SU-DHL-6 (cell line): ENCODE data around the gene PSMB3.
A peak's percentile ranks its signal among the peaks of the same experiment; 100 is the strongest.

Experiments
- H2AFZ ChIP-seq: fragments of 200-600 bp; sonication (generic); 2 replicates; pipeline ENCODE4 v1.6.1; 2014; ENCODE audit warnings: low read depth, mild to moderate bottlenecking, moderate library complexity, mixed read lengths, antibody characterized with exemption, low read length; ENCODE audit not compliant: severe bottlenecking
- H3F3A ChIP-seq: fragments of 200-600 bp; shearing (Covaris generic); 2 replicates; pipeline ENCODE4 v1.6.0; 2016; ENCODE audit warnings: antibody characterized with exemption, mild to moderate bottlenecking; ENCODE audit not compliant: insufficient read depth
- H3K27ac ChIP-seq: fragments of 200-600 bp; sonication (generic); 2 replicates; pipeline ENCODE4 v1.5.1; 2016; ENCODE audit warnings: low read depth, mild to moderate bottlenecking, low read length, moderate library complexity, mixed read lengths
- H3K27me3 ChIP-seq: fragments of 200-600 bp; sonication (generic), shearing (Covaris generic); 2 replicates; pipeline ENCODE4 v1.6.0; 2014; ENCODE audit warnings: mild to moderate bottlenecking, low read length
- H3K36me3 ChIP-seq: fragments of 200-600 bp; sonication (generic); 2 replicates; pipeline ENCODE4 v1.6.1; 2014; ENCODE audit warnings: mild to moderate bottlenecking, low read length, mixed read lengths
- H3K4me2 ChIP-seq: fragments of 300-600, 200-600 bp; shearing (Covaris generic), sonication (generic); 2 replicates; pipeline ENCODE4 v1.6.0; 2014; ENCODE audit warnings: low read length, low read depth, mild to moderate bottlenecking; ENCODE audit not compliant: poor library complexity, severe bottlenecking
- H3K4me3 ChIP-seq: fragments of 200-600 bp; sonication (generic); 2 replicates; pipeline ENCODE4 v1.5.1; 2014; ENCODE audit warnings: antibody characterized with exemption, low read length, mild to moderate bottlenecking, mixed read lengths; ENCODE audit not compliant: insufficient read depth, poor library complexity, severe bottlenecking
- H3K79me2 ChIP-seq: fragments of 200-600 bp; sonication (generic); 2 replicates; pipeline ENCODE4 v1.6.1; 2014; ENCODE audit warnings: mild to moderate bottlenecking, low read length, moderate library complexity; ENCODE audit not compliant: insufficient read depth
- H3K9ac ChIP-seq: fragments of 200-600 bp; sonication (generic); 2 replicates; pipeline ENCODE4 v1.7.0; 2014; ENCODE audit warnings: mild to moderate bottlenecking, low read length
- H3K9me2 ChIP-seq: fragments of 200-600 bp; sonication (generic); replicated peaks from 2 replicates; pipeline ENCODE4 v1.6.1; 2014; ENCODE audit warnings: low read length; ENCODE audit not compliant: insufficient read depth
- H3K9me3 ChIP-seq: fragments of 200-600 bp; sonication (generic); 2 replicates; pipeline ENCODE4 v1.6.1; 2014; ENCODE audit warnings: low read length, mixed read lengths; ENCODE audit not compliant: insufficient read depth
- H4K20me1 ChIP-seq: fragments of 200-600 bp; sonication (generic); 2 replicates; pipeline ENCODE4 v1.6.1; 2014; ENCODE audit warnings: low read depth, mild to moderate bottlenecking, antibody characterized with exemption, low read length, moderate library complexity, mixed read lengths
- EZH2phosphoT487 ChIP-seq: fragments of 200-600 bp; sonication (generic), shearing (Covaris generic); conservative IDR thresholded peaks from 2 replicates; pipeline ENCODE4 v1.6.1; 2018; ENCODE audit warnings: mild to moderate bottlenecking, antibody characterized with exemption, low read length, moderate library complexity, mixed read lengths
- TF ChIP-seq, protein P1 (sequence below): fragments of 200-600 bp; sonication (generic); IDR thresholded peaks from one replicate; pipeline ENCODE4 v1.5.1; 2017; ENCODE audit warnings: antibody characterized with exemption, mild to moderate bottlenecking, low read length, moderate library complexity; ENCODE audit not compliant: insufficient read depth, poor library complexity, severe bottlenecking

The PSMB3 gene

DNA sequence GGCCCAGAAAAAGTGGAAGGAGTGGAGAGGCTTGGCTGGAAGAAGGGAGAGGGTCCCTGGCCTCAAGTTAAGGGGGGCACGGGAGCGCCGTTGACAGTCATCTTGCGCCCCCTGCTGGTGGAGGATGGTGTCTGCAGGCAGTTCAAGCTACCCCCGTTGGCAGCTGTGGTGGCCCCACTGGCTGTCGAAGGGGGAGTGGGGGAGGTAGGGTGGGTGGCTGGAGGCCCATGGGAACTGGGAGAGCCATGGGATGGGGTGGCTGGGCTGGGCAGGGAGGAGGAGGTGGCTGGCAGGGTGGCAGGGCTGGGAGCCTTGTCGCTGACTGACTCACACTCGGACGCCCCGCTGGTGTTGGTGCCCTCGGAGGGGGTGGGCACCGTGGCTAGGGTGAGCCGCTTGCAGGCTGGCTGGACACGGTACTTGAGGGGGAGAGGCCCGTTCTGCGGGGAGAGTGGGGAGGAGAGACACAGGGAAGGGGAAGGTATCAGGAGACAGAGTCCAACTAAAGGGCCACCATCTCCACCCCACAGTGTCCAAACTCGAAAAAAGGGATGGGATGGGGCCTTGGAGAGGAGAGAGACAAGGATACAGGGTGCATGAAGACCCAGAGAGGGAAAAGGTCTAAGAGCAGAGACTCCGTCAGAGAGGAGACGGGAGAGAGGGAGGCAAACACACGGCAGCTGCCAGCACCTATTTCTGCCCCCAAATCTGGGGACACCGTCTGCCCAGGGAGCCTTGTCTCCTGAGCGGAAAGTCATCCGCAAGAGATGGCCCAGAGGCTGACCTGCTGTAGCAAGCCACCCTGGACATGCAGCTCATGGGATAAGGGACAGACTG, 17.2 kb upstream of the PSMB3 start:
- Histone ChIP-seq H3K9me3 (no peaks in the 10 kb centered on the region), H3K27me3 (no peaks in the 10 kb centered on the region), H3F3A (peaks cover 18% of the 10 kb centered on the region; the same call in 1 of the 2 replicates), H3K9me2 (no peaks in the 10 kb centered on the region), H3K4me2 (no peak overlapping the region), H3K27ac (no peak overlapping the region), H4K20me1 (no peaks in the 10 kb centered on the region), H2AFZ (no peak overlapping the region), H3K79me2 (no peaks in the 10 kb centered on the region), H3K9ac (no peak overlapping the region), H3K36me3 (no peaks in the 10 kb centered on the region), H3K4me3 (no peak overlapping the region)
- TF ChIP-seq, protein P1, sequence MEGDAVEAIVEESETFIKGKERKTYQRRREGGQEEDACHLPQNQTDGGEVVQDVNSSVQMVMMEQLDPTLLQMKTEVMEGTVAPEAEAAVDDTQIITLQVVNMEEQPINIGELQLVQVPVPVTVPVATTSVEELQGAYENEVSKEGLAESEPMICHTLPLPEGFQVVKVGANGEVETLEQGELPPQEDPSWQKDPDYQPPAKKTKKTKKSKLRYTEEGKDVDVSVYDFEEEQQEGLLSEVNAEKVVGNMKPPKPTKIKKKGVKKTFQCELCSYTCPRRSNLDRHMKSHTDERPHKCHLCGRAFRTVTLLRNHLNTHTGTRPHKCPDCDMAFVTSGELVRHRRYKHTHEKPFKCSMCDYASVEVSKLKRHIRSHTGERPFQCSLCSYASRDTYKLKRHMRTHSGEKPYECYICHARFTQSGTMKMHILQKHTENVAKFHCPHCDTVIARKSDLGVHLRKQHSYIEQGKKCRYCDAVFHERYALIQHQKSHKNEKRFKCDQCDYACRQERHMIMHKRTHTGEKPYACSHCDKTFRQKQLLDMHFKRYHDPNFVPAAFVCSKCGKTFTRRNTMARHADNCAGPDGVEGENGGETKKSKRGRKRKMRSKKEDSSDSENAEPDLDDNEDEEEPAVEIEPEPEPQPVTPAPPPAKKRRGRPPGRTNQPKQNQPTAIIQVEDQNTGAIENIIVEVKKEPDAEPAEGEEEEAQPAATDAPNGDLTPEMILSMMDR, result peak; percentile 83
- TF ChIP-seq EZH2phosphoT487, result no peak

DNA sequence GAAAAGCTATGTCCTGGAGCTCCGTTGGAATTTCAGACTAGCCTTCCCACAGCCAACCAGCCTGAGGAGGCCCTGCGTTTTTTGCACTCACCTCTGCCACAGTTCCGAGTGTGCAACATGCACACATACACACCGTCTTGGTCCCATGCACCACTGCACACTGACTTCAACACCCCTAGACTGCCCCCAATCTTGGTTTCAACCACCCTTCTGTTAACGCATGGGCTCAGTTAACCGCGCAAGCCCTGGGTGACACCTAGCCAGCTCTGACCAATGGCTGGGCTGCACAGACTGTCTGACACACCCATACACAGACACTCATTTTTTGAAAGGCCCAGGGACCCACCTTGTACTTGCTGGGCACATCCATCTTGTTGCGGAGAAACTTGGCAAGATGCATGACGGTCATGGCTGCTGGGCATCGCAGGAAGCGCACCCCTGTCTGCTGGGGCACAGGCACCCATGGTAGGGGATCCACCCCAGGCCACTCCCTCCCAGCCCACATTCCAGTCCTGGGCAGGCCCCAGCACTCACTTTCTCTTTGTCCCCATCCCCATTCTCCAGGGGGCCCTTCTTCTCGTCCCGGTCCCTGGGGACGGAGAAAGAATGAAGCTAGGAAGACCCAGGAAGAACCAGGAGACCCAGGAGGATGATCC, 14.4 kb upstream of the PSMB3 start:
- Histone ChIP-seq H3K36me3 (no peaks in the 10 kb centered on the region), H3K27ac (no peak overlapping the region), H4K20me1 (no peaks in the 10 kb centered on the region)

GRCh38 chr17:38738686-38739085, 13.9 kb upstream of the PSMB3 start:
- H3K9me2 ChIP-seq, result no peaks in the 10 kb centered on the region
- TF ChIP-seq, protein P1, result no peak
- no peak for TF ChIP-seq EZH2phosphoT487

More for the DNA sequence above, 14.4 kb upstream of the PSMB3 start:
- no peaks in the 10 kb centered on the region for H3K79me2 ChIP-seq
- H3F3A ChIP-seq, result peaks cover 11% of the 10 kb centered on the region; the same call in 1 of the 2 replicates
- H3K9me2 ChIP-seq, result no peaks in the 10 kb centered on the region
- no peak overlapping the region for H3K4me3 ChIP-seq
- H3K9me3 ChIP-seq, result no peaks in the 10 kb centered on the region
- no peak overlapping the region for H2AFZ ChIP-seq
- TF ChIP-seq, protein P1, result no peak
- TF ChIP-seq EZH2phosphoT487, result no peak
- H3K27me3 ChIP-seq, result no peaks in the 10 kb centered on the region
- H3K4me2 ChIP-seq, result no peak overlapping the region
- H3K9ac ChIP-seq, result no peak overlapping the region

More at GRCh38 chr17:38738686-38739085, 13.9 kb upstream of the PSMB3 start:
- Histone ChIP-seq H3K9me3 (no peaks in the 10 kb centered on the region), H3K9ac (no peak overlapping the region), H3K79me2 (no peaks in the 10 kb centered on the region), H3F3A (peaks cover 11% of the 10 kb centered on the region; the same call in 1 of the 2 replicates), H3K36me3 (no peaks in the 10 kb centered on the region), H2AFZ (no peak overlapping the region), H3K4me3 (no peak overlapping the region), H3K27ac (no peak overlapping the region), H3K4me2 (no peak overlapping the region), H4K20me1 (no peaks in the 10 kb centered on the region), H3K27me3 (no peaks in the 10 kb centered on the region)
